A673 (cell line): ENCODE results near the gene TIMM21.

ENCODE experiments used
- CTCF ChIP-seq: fragments of 300-800, 200-600 bp; sonication (generic); conservative IDR thresholded peaks from 2 replicates; pipeline ENCODE4 v1.5.1; 2017; ENCODE audit warnings: low read depth, mild to moderate bottlenecking, antibody characterized with exemption, low read length, moderate library complexity, mixed read lengths
- EZH2 ChIP-seq: fragments of 200-600 bp; sonication (generic); IDR thresholded peaks from 2 replicates; pipeline ENCODE4 v1.6.1; 2017; ENCODE audit warnings: borderline replicate concordance, low read depth, mild to moderate bottlenecking, mixed read lengths, antibody characterized with exemption, low read length; ENCODE audit not compliant: poor library complexity, severe bottlenecking

GRCh38 chr18:74184875-74185274, 36.6 kb downstream of the TIMM21 start:
- TF ChIP-seq CTCF (no peak), EZH2 (no peak)
